Activated CD4-positive, CD25-positive, alpha-beta regulatory T cell treated with anti-CD3 and anti-CD28 coated beads, Interleukin-2, amount 50 U/mL, for 24 hours (primary cell): ENCODE results near the gene CACUL1.

Experiments
- ATAC-seq, 2 donors: fragments of 150-1000 bp; cut with Tn5 transposase; one replicate each; pipeline ENCODE4 v1.10.0; 2021; ENCODE audit warnings: mild to moderate bottlenecking in 1 of 2, moderate library complexity in 1 of 2

CACUL1 gene

GRCh38 chr10:118633786-118634185, 121.0 kb downstream of the CACUL1 start:
- no peak for ATAC-seq

GRCh38 chr10:118629211-118629610, 125.6 kb downstream of the CACUL1 start:
- no peak for ATAC-seq

- no peak for ATAC-seq
Measured at GRCh38 chr10:118628397-118628796, 126.4 kb downstream of the CACUL1 start.

GRCh38 chr10:118626953-118627352, 127.8 kb downstream of the CACUL1 start:
- ATAC-seq, result no peak
